ENCODE data around the gene NEDD8.

The NEDD8 gene

GRCh38 chr14:24262821-24263733, 30.9 kb upstream of the NEDD8 start, which contains the start of gene TGM1:
Gene TGM1 (minus strand): TSS chr14:24263177. CDS start chr14:24262352, 825 bp downstream.
- no peak for DNase-seq

- no peak for DNase-seq
Measured at GRCh38 chr14:24261969-24262327, 29.8 kb upstream of the NEDD8 start.

GRCh38 chr14:24261256-24261968, 29.2 kb upstream of the NEDD8 start:
- DNase-seq, result no peak

- DNase-seq, result no peak
Measured at GRCh38 chr14:24260780-24261157, 28.6 kb upstream of the NEDD8 start.

GRCh38 chr14:24260026-24260779, 28.0 kb upstream of the NEDD8 start:
- no peak for DNase-seq

- DNase-seq, result no peak
Measured at GRCh38 chr14:24259282-24260025, 27.3 kb upstream of the NEDD8 start.

GRCh38 chr14:24258548-24259265, 26.5 kb upstream of the NEDD8 start:
- DNase-seq, result no peak

- no peak for DNase-seq
Measured at GRCh38 chr14:24258119-24258518, 26.0 kb upstream of the NEDD8 start.

GRCh38 chr14:24256960-24257359, 24.8 kb upstream of the NEDD8 start:
- no peak for DNase-seq

- no peak for DNase-seq
Measured at GRCh38 chr14:24255931-24256711, 24.0 kb upstream of the NEDD8 start.

GRCh38 chr14:24255438-24255837, 23.3 kb upstream of the NEDD8 start:
- DNase-seq, result no peak

- no peak for DNase-seq
Measured at GRCh38 chr14:24254630-24255392, 22.6 kb upstream of the NEDD8 start.

- no peak for DNase-seq
Measured at GRCh38 chr14:24253936-24254335, 21.8 kb upstream of the NEDD8 start.

- DNase-seq, result no peak
Measured at GRCh38 chr14:24252289-24253124, 20.3 kb upstream of the NEDD8 start.

GRCh38 chr14:24251880-24252288, 19.7 kb upstream of the NEDD8 start:
- DNase-seq, result no peak

GRCh38 chr14:24250354-24250753, 18.2 kb upstream of the NEDD8 start:
- DNase-seq, result no peak

GRCh38 chr14:24249230-24250021, 17.3 kb upstream of the NEDD8 start:
- DNase-seq, result no peak

GRCh38 chr14:24247422-24247821, 15.3 kb upstream of the NEDD8 start:
- no peak for DNase-seq

Measured in SW 1271 (cell line).